ENCODE data around the gene DENND4A.

Gene DENND4A

DNA sequence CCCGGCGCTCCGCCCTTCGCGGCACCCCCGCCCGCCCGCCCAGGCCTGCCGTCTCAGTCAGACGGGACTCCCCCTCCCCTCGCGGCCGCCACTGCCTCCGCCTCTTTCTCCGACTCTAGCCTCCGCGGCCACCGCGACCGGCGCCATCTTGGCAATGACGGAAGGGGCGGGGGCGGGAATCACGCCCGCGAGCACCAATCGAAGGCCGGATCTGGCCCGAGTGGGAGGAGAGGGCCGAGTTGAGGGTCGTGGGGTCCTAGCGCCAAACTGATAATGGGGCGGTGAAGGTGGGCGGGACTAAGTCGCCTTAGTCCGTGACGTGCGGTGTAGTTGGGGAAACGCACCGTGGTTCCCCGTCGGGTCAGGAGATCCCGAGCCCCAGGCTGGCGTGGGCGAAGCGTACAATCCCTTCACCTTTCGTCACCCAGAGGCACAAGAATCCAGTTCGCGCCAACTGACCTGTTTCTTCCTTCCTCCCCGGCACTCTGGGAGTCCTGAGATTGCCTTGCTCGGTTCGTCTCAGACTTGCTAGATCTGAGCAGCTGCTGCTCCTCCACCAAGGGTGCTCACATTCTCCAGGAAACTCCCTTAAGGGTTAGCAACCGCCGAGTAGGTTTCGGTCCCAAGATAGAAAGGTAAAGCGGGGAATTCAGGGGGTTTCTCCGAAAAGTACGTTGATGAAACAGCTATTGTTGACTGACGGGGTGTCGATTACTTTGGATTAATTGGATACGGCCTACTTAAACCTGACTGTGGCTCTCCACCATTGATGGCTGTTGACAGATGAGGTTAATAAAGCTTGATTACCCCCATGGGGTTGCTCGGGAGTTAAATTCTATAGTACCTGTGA lies at the start of gene DENND4A:
DENND4A (minus strand) TSS at position 156 of the 850 bp plus-strand sequence. CDS start 35,843 bp downstream, outside the sequence.
- DNase-seq, result peak; percentile 97

- DNase-seq, result peak; percentile 28
These were observed 49.2 kb upstream of the DENND4A start for GRCh38 chr15:65841121-65841930.

GRCh38 chr15:65839985-65840384 lies 47.9 kb upstream of the DENND4A start:
- DNase-seq, result no peak

DNA sequence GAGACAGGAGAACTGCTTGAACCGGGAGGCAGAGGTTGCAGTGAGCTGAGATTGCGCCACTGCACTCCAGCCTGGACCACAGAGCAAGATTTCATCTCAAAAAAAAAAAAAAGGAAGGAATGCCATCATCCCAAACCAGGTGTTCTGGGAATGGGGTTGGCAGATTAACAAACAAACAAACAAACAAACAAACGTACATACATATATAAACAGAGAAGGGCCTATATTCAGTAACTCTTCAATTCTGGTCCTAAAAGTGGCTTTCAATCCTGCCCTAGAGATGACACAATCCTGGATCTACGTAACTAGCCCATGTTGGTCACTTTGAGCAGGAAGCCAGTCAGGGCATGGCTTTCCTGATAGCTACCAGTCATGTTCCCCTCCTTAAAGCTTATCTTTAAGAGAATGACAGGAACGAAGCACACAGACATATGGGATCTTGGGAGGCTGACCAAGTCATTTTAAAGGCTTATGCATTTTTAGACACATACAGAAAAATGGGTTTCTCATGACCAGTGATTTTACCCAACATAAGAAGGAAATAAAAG lies 47.3 kb upstream of the DENND4A start:
- no peak for DNase-seq

- peak; percentile 71 for DNase-seq
These were observed 45.5 kb upstream of the DENND4A start for GRCh38 chr15:65837301-65838294.

GRCh38 chr15:65836665-65837064 lies 44.6 kb upstream of the DENND4A start:
- DNase-seq, result no peak

DNA sequence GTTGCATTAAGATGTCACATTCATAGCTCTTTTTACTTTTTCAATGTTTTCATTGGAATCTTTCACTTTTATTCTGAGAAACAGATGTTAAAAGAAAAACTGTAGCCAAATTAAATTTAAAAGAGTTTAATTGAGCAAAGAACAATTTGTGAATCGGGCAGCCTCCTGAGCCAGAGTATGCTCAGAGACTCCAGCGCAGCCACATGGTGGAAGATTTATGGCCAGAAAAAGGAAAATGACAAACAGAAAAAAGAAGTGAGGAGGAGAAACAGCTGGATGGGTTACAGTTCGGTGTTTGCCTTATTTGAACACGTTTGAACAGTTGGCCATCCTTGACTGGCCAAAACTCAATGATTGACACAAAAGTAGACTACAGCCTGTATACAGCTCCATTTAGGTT lies 43.4 kb upstream of the DENND4A start:
- DNase-seq, result peak; percentile 62

DNA sequence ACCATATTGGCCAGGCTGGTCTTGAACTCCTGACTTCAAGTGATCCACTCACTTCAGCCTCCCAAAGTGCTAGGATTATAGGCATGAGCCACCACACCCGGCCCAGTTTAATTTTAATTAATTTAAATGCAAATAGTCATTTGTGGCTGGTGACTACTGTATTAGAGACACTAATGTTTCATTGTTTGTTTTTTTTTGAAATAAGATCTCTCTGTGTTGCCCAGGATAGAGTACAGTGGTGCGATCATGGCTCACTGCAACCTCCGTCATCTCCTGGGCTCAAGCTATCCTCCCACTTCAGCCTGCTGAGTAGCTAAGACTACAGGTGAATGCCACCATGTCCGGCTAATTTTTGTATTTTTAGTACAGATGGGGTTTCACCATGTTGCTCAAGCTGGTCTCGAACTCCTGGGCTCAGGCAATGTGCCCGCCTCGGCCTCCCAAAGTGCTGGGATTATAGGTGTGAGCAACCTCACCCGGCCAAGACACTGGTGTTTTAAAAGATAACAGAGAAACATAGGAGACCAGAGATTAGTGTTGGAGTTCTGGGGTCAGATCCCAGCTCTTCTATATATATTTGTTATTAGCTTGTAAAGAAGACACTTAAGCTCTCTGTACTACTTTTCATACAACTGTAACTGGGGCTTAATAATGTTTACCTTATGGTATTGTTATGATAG lies 42.6 kb upstream of the DENND4A start:
- DNase-seq, result peak; percentile 76

GRCh38 chr15:65833501-65834205 lies 41.6 kb upstream of the DENND4A start:
- DNase-seq, result peak; percentile 81

DNA sequence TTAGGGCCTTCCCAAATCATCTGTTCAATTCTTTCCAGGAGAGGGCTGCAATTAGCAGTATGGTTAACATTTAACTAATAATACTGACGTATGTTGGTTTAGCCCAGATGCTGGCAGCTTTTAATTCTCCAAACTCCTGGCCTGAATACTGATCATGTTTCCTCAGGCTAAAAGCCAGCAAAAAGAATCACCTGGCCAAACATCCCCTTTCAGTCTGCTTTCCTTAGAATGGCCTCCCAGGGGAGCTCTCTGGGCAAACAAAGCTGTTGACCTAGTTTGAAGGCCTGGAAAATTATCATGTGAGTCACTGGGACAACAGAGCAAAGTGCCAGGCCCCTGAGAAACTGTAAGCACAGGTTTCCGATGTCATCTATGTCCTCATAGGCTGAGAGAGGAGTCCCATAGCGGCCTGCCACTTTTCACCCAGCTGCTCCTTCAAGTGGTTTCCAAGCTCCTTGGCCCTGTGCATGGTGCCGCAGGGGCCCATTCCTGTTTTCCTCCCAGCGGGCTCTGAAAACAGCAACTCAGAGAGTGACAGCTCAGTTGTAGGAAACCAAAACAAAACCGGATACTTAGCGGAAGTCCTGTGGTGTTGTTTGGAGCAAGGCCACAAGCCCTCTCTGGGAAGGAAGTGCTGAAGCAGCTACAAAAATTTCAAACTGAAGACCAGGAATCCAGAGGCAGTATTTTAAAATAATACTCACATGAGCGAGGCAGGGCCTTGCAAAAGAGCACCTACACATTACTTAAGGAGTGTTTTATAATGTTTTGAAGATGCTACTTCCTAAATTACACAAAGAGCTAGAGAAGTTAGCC lies 40.7 kb upstream of the DENND4A start:
- DNase-seq, result peak; percentile 99

- peak; percentile 76 for DNase-seq
These were observed 37.2 kb upstream of the DENND4A start for GRCh38 chr15:65829130-65829764.

DNA sequence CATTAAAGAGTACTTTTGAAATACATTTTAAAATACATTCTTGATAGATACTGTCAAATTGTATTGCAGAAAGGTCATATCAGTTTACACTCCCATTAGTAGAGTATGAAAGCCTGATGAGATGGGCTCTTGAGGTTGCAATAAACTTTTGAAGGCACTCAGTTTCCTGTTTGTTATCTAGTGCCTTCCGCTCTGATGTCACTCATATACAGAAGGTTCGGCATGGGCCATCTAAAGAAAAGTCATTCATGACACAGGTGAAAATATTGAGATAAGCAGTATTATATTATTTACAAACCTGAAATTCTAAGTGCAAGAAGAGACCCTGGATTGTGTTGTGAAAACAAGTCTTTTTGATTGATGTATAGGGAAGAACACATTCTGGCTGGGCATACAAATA lies 36.5 kb upstream of the DENND4A start:
- DNase-seq, result peak; percentile 52

DNA sequence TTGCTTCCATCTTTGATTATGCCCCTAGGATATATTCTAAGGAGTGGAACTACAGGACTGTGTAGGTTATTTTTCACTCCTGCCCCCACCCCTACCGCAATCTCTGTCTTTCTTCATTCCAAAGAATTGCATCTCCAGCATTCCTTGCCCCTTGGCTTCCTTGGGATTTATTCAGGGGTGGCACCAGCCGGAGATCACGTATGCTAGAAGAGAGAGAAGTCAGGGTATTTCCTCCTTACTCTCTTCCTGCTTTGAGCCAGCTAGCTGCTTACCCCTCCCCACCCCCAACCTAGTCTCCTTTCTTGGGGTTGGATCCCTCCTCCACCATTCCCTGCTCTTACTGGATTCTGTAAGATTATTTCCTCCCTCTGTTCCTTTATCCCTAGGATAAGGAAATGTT lies 35.0 kb upstream of the DENND4A start:
- DNase-seq, result peak; percentile 19

GRCh38 chr15:65824941-65825544 lies 33.0 kb upstream of the DENND4A start:
- DNase-seq, result no peak

GRCh38 chr15:65824031-65824743 lies 32.1 kb upstream of the DENND4A start:
- peak; percentile 88 for DNase-seq

GRCh38 chr15:65822316-65822715 lies 30.2 kb upstream of the DENND4A start:
- no peak for DNase-seq

GRCh38 chr15:65821070-65821469 lies 29.0 kb upstream of the DENND4A start:
- DNase-seq, result no peak

DNA sequence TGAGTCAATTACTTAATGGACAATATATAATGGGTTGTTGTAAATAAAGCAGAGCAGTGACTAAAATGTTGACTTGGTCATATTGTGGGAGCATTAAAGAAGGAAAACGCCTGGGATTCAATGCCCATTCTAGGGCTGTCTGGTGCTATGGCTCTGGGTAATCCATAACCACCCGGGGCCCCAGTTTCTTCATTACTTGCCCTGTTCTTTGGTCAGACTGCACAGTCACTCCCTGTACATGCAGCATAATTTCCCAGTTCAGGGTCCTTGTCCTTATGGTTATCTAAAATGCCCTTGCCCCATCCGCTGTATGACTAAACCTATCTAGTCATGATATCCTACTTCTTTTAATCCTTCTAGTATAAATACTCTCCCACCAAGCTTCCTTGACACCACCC lies 27.5 kb upstream of the DENND4A start:
- no peak for DNase-seq

Measured in DMS53 (cell line).